AG04449 (cell line): ENCODE measurements around the gene NRDC.

Experiments used
- CTCF ChIA-PET: fragments of 350-600 bp; formaldehyde crosslinking; extraction: SDS; loops from one replicate; lab custom pipeline; 2021; ENCODE audit warnings: antibody characterized with exemption; lab: Yijun Ruan, JAX
- POLR2A ChIA-PET: fragments of 400-600, 350-600 bp; formaldehyde crosslinking; extraction: SDS; loops from one replicate; lab custom pipeline; 2020; ENCODE audit warnings: antibody characterized with exemption, inconsistent platforms; lab: Yijun Ruan, JAX
- DNase-seq: peaks from one replicate; pipeline ENCODE4 v3.0.0-alpha.2; 2010; ENCODE audit warnings: low read depth, low spot score
- H3K4me3 ChIP-seq: 2 replicates; pipeline ENCODE4 v1.5.1; 2011; ENCODE audit warnings: low read depth, mild to moderate bottlenecking, control low read depth, low read length
- TF ChIP-seq, protein P1 (sequence below): IDR thresholded peaks from one replicate; pipeline ENCODE4 v1.5.1; 2011; ENCODE audit warnings: mild to moderate bottlenecking, moderate library complexity, low read length, control low read depth, inconsistent platforms; ENCODE audit not compliant: insufficient read depth; ENCODE audit errors: missing control alignments

Gene NRDC

DNA sequence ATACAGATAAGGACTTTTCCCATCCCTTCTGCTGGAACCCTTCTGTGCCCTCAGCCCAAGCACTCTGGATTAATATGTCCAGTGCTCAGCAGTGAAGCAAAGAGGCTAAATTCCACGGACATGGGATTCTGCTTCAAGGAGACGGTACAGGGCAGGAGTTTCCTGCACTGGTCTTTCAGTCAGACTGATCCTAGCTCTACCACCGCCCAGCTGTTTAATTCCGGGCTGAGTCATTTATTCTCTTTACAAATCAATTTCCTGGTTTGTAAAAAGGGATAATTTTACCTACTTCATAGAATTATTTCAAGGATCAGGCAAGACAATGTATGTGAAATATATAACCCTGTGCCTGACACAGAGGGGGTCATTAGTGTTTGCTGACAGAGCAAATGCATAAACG, 41.6 kb upstream of the NRDC start:
- ChIA-PET CTCF (interaction anchor here (0.6 kb wide), 1 partner anchor 44 kb away, joined by 3 read pairs; no protein-coding TSS in a partner anchor), POLR2A (interaction anchor here (0.7 kb wide), 1 partner anchor 220 kb away, joined by 3 read pairs; no protein-coding TSS in a partner anchor)

DNA sequence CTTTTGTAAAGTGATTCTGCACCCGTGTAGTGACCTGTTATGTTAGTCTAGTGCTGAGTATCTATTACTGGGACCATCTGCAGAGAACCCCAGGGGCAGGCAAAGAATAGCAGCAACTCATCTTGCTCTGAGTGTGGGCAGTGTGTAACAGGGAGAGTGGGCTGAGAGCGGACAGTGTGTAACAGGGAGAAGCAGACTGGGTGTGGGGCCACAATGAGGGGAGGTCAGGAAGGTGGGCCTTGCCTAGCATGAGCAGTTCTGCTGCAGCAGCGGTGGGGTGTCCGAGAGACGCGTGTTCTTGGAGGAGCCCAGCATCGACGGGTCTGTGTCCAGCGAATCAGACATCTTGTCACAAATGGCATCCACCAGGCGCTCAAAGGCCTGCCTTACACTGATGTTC, 41.2 kb upstream of the NRDC start:
- no peak overlapping the region for H3K4me3 ChIP-seq
- ChIA-PET CTCF (interaction anchor here (0.6 kb wide), 1 partner anchor 43 kb away, joined by 3 read pairs; no protein-coding TSS in a partner anchor), POLR2A (interaction anchor here (0.7 kb wide), 1 partner anchor 220 kb away, joined by 3 read pairs; no protein-coding TSS in a partner anchor)
- no peak for DNase-seq
- TF ChIP-seq, protein P1, sequence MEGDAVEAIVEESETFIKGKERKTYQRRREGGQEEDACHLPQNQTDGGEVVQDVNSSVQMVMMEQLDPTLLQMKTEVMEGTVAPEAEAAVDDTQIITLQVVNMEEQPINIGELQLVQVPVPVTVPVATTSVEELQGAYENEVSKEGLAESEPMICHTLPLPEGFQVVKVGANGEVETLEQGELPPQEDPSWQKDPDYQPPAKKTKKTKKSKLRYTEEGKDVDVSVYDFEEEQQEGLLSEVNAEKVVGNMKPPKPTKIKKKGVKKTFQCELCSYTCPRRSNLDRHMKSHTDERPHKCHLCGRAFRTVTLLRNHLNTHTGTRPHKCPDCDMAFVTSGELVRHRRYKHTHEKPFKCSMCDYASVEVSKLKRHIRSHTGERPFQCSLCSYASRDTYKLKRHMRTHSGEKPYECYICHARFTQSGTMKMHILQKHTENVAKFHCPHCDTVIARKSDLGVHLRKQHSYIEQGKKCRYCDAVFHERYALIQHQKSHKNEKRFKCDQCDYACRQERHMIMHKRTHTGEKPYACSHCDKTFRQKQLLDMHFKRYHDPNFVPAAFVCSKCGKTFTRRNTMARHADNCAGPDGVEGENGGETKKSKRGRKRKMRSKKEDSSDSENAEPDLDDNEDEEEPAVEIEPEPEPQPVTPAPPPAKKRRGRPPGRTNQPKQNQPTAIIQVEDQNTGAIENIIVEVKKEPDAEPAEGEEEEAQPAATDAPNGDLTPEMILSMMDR: no peak

More for the DNA sequence above, 41.6 kb upstream of the NRDC start:
- no peak for DNase-seq
- TF ChIP-seq, protein P1: no peak
- no peak overlapping the region for H3K4me3 ChIP-seq

DNA sequence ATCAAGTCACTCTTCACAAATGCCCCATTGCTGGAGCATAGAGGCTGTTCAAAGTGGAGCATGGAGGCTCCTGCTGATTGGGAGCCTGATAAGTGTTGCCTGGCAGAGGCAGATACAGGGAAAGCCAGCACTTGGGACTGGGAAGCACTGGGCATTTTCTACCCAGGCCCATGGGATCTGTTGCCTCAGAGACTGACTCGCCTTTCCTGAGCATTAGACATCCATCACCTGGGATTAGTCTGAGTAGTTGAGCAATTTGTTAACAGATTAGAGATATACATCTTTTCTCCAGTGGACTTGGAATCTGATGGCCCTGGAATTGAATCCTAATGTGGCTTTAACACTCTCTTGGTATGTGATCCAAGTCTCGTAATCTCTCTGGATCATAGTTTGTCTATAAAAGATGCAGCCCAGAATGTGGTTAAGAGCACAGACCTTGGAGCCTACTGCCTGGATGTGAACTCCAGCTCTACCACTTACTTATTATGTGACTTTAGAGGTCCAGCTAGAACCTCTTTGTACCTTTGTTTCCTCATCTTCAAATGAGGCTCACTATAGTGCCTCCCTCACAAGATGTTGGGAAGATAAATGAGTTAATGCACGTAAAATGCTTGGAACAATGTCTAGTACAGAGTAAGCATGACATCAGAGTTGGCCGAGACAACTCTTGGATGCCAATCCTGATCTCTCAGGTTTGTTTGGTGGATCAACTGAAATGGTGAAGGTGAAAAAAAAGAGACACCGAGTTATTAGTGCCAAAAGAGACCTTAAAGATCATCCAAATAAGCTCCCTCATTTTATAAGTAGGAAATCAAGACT, 38.3 kb upstream of the NRDC start:
- POLR2A ChIA-PET: no interaction called here
- H3K4me3 ChIP-seq: no peak overlapping the region
- DNase-seq: no peak
- TF ChIP-seq, protein P1: no peak
- CTCF ChIA-PET: interaction anchor here (1.0 to 1.3 kb wide), 3 partner anchors 9 to 29 kb away, joined by 3 to 5 read pairs (median 4); no protein-coding TSS in a partner anchor

DNA sequence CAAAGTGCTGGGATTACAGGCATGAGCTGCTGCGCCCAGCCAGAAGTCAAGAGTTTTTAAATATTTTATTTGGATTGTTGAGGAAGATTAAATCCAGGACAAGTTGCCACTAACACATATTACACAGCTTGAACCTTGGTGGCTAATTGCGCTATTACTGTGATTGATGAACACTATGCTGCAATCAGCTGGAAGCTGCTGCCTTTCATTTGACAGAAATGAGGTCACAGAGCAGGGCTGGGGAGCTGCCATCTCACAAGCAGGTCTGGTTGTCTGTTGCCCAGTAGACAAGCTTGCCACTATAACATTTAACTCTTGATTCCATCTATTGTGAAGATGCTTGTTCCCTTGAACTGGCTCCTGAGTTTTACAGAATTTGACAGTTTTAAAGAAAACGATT, 37.4 kb upstream of the NRDC start:
- ChIA-PET CTCF (no interaction called here), POLR2A (interaction anchor here (0.9 kb wide), 1 partner anchor 18 kb away, joined by 3 read pairs; no protein-coding TSS in a partner anchor)
- DNase-seq: no peak
- no peak overlapping the region for H3K4me3 ChIP-seq
- TF ChIP-seq, protein P1: no peak

DNA sequence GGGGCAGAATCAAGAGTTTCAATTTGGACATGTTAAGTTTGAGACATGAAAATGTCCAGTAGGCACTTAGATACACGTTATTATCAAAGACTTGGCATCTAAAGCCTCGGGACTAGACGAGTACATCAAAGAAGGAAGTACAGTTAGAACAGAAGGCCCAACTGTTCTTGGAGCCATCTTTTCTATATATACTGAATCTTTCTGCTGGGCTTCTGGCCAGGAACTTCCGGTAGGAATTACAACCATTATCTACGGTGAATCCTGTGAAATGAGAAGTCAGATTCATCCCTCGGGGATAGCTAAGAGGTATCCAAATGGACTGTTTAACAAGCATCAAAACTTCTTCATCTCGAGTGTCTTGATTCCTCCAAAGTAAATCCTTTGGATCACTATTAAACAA, 34.4 kb upstream of the NRDC start:
- no peak overlapping the region for H3K4me3 ChIP-seq
- CTCF ChIA-PET: interaction anchor here (2.2 to 5.4 kb wide), 2 partner anchors 12 to 16 kb away, joined by 5 to 30 read pairs; no protein-coding TSS in a partner anchor
- DNase-seq: no peak
- TF ChIP-seq, protein P1: no peak
- POLR2A ChIA-PET: no interaction called here
